GM10847 (cell line): Measurements from ENCODE around the gene TAMM41.

Experiments
- POLR2A ChIP-seq: IDR thresholded peaks from 2 replicates; pipeline ENCODE4 v1.6.1; 2011; ENCODE audit not compliant: insufficient read length; ENCODE audit errors: extremely low read depth

Gene TAMM41

GRCh38 chr3:11774296-11774877 lies 72.3 kb downstream of the TAMM41 start:
- no peak for TF ChIP-seq POLR2A

GRCh38 chr3:11770477-11771391 lies 76.0 kb downstream of the TAMM41 start:
- TF ChIP-seq POLR2A: no peak

GRCh38 chr3:11769704-11770476 lies 76.8 kb downstream of the TAMM41 start:
- no peak for TF ChIP-seq POLR2A

- no peak for TF ChIP-seq POLR2A
Measured at GRCh38 chr3:11768604-11769003, 78.1 kb downstream of the TAMM41 start.

- TF ChIP-seq POLR2A: no peak
Measured at GRCh38 chr3:11764931-11765363, 81.7 kb downstream of the TAMM41 start.

- no peak for TF ChIP-seq POLR2A
Measured at GRCh38 chr3:11759996-11760395, 86.7 kb downstream of the TAMM41 start.

- TF ChIP-seq POLR2A: no peak
Measured at GRCh38 chr3:11757929-11758328, 88.8 kb downstream of the TAMM41 start.

GRCh38 chr3:11757441-11757875 lies 89.2 kb downstream of the TAMM41 start:
- TF ChIP-seq POLR2A: no peak

GRCh38 chr3:11755276-11755675 lies 91.4 kb downstream of the TAMM41 start:
- TF ChIP-seq POLR2A: no peak
